KG1 (cell line): ENCODE data around the gene KIRREL3.

ENCODE experiments used
- DNase-seq: peaks from one replicate; lab custom pipeline; 2025; lab: John Stamatoyannopoulos, UW

Gene KIRREL3

DNA sequence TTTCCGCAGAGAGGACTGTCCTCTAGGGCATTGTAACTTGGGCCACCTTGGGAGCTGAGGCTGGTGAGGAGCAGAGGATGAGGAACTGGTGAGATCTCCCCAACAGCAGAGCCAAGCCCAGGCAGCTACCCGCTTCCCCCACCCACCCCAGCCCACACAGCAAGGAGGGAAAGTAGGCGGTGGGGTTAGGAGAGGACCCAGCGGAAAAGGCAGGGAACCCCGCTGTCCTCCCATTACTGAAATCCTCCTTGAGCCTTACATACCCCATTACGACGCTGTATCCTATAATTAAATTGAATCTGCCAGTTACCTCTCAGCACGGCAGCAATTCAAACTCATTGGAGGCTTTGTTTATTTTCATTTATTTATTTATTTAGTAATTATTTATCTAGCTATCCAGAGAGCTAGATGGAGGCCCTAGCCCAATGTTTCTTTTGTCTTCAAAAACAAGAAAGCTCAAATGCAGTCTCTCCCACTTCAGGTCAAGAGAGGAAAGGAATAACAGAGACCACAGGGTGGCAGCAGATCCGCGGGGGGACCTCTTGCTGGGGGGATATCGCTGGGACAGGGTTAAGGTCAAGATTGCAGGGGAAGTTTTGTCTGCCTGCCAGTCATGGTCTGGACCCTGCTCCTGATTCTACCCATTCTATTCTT lies 427.1 kb downstream of the KIRREL3 start:
- DNase-seq, result no peak

DNA sequence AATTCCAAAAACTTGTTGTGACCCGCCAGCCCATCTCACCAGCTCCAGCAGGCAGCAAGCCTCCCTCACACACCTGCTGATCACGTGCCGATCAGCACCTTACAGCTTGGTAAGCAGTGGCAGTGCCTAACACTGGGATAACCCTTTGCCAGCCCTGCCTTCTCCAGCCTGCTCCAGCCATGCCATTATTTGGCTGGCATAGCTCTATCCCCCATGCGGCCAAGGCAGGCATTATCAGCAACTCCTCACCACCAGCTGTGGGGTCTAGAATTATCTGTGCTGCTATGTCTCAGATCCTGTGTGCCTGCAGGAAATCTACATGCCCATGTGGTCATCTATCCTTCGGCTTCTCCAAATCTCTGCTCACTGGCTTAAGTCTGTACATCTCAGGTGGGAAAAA lies 430.1 kb downstream of the KIRREL3 start:
- DNase-seq, result no peak

DNA sequence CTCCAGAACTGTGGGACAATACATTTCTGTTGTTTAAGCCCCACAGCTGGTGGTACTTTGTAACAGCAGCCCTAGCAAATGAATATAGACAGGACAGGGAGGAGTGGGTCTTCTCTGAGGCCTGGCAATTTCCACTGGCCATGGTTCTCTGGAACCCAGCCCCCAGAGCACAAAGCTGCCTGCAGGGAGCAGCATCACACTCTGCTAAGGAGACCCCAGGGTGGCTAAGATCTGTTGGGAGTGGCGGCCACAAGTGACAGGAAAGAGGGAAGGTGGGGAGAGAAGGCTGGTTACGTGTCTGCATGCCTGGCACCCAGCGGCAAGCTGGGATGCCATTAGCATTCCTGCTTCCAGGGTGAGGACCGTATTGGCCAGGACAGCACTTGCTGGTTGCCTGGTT lies 433.2 kb downstream of the KIRREL3 start:
- no peak for DNase-seq

DNA sequence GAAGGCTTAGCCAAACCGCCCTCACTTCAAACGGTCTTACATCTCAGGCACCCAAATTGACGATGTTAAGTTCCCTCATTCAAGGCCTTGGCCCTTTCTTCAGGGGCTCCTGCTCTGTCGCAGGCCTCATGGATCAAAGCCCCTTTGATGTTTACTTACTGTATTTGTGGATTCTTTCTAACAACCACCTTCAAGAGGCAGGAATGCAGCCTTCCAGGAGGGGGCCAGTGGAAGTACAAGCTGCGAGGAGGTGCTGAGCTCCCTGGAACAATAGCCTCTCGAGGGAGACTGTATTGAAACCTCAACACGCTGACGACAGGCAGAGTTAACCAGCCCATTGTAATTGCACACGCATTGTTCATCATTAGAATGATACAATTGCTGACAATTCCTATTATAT lies 436.0 kb downstream of the KIRREL3 start:
- no peak for DNase-seq

DNA sequence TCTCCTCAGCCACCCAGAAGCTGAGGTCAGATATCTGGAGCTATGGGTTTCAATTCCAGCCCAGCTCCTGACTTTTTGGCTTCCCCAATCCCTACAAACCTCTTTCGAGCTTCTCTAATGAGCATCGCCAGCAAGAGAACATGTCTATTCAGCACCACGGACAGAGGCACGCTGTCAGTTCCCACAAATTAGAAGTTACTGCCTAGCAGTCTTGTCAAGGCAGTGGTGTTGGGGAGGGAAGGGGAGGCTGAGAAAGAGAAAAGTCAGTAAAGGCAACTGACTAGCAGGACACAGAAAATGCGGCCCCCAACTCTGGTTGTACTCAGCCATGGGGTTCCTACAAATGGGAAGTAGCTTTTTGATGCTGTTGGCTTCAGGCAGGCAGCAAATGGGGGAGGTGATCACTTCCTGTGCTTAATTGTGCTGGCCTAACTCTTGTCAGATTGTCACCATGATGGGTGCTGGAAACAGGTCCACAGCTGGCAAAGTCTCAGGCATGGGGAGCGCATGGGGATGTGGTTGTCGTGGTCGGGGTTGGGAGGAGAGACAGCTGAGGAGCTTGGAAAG lies 439.2 kb downstream of the KIRREL3 start:
- DNase-seq, result peak; percentile 53

DNA sequence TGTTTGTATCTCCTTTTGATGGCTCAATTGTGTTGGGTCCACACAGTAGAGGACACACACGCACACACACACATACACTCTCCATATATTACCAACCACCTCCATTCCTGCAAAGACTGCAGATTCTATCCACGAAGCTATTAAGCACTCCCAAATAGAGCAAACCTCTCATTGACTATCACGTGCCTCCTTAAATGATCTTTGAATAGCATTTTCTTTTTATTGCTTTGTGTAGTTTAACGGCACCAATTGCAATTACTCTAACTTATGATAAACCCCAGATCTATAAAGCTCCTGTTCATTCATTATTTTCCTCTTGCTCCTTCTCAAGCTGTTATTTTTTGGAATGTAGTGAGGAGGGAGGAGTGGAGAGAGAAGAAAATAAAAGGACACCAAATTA lies 440.3 kb downstream of the KIRREL3 start:
- no peak for DNase-seq

DNA sequence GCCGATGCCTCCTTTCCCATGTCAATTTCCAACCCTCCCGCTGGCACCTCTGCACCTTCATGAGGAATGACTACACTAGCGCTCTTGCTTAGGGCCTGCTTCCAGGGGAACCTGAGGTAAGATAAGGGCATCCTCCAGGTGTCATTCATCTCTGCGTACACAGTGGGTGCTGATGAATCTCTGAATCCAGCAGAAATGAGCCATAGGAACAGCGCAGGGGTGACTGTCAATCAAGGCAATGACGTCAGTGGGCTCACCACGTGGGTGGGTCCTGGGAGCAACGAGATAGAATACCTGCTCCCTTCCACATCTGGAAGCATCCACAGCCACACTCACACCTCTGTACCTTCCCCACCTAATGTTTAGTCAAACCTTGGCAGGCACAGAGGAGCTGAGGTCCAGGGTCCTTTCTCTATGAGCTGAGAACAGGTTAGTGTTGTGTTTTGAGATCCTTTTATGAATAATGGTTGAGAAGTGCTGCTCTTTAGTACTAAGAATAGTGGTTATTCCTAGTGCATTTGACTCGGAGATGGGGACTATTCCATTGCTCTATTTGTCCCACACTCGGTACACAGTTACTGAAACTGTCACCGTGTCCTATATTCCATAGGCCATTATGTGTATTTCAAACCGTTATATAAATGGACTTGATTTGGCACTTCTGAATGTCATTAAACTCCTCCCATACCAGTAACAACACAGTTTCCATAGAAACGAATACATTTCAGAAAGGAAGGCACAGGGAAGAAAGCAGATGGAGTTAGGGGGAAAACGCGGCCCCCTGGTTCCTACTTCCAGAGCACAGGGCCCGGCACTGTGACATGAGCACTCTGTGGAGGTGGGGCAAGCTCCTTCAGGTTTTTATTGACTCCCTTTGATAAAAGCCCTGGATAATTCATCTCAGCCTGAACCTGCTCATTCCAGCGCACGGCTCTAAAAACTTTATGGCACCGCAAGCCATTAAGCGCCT lies 451.7 kb downstream of the KIRREL3 start:
- no peak for DNase-seq

DNA sequence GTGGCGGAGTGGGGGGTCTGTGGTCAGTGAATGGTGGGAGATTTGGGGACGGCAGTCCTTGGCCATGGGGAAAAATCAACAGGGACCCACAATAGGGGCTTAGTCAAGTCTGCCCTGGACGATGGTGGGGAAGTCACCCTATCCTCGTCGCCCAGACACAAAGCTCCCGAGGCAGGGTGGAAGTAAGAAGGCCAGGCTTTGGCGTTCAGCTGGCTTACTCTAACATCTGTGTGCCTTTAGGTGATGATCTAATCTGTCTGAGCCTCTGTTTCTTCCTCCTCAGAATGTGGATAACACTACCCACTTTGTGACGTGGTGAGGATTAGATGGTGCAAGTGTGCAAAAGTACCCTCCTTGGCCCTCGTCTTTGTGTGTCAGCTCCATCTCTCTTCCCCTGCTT lies 452.9 kb downstream of the KIRREL3 start:
- DNase-seq, result no peak

DNA sequence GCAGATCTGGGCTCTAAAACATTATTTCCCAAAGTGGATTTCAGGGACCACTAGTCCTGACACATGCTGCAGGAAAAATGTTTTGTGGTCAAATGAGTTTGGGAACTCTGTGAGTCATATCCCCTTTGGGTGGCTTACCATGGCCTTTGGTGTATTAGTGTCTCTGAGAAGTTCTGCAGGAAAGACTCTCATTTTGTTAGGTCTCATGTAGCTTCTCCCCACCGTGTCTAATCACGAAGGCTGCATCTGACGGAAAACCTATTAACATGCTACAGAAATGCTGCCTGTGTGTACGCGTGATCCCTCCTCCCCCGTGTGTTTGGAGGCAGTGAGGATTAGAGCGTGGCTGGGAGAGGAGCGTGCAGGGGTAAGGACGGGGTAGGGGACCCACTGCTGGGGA lies 453.4 kb downstream of the KIRREL3 start:
- no peak for DNase-seq

DNA sequence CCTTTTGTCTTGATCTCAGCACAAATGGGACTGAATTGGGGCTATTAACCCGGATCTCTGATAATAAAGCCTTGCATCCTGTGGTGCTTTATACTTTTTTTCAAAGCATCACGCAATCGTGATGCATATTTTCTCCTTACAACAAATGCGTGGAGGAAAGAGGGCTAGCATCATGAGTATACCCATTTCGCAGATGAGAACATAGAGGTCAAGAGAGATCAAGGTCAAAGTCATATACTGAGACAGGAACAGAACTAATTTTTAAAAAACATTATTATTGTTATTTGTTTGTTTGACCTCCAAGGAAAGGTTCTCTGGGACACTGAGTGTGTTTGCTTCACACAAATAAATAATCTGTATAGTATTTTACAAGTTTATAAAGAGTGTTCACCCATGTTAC lies 453.9 kb downstream of the KIRREL3 start:
- DNase-seq, result no peak

DNA sequence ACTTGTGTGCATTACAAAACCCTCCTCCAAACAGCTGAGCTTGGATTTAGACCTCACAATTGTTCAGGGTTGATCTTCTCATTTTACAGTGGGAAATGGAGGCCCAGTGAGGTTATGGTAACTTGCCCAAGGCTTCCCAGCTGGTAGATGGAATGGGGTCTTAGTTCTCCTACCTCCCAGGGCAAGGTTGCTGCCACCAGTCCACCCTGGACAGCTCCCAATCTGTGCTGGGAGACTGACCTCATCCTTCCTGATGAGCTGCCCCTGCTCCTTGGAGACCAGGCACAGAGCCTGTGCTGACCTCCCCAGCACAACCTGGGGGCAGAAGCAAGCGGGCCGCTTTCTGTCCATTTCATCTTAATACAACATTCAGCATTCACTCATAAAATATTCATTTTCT lies 454.4 kb downstream of the KIRREL3 start:
- no peak for DNase-seq

DNA sequence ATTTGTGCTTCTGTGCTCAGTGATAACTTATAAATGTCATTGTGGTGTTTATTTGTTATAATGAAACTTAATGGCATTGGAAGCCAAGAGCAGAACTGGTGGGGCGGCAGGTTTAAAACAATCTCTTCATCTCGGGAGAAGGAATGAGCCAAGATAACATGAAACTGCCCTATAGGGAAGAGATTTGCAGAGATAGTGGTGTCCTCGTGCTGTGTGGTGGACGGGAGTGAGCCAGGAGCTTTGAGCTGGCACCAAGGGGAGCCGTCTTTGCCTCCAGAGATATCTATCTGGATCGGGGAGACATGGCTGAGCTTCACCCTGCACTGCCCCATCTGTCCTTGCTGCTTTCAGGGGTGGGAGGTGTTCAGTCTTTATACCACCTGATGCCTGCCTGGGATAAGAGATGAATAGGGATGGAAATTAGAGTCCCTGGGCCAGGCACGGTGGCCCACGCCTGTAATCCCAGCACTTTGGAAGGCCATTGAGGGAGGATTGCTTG lies 455.5 kb downstream of the KIRREL3 start:
- DNase-seq, result no peak

DNA sequence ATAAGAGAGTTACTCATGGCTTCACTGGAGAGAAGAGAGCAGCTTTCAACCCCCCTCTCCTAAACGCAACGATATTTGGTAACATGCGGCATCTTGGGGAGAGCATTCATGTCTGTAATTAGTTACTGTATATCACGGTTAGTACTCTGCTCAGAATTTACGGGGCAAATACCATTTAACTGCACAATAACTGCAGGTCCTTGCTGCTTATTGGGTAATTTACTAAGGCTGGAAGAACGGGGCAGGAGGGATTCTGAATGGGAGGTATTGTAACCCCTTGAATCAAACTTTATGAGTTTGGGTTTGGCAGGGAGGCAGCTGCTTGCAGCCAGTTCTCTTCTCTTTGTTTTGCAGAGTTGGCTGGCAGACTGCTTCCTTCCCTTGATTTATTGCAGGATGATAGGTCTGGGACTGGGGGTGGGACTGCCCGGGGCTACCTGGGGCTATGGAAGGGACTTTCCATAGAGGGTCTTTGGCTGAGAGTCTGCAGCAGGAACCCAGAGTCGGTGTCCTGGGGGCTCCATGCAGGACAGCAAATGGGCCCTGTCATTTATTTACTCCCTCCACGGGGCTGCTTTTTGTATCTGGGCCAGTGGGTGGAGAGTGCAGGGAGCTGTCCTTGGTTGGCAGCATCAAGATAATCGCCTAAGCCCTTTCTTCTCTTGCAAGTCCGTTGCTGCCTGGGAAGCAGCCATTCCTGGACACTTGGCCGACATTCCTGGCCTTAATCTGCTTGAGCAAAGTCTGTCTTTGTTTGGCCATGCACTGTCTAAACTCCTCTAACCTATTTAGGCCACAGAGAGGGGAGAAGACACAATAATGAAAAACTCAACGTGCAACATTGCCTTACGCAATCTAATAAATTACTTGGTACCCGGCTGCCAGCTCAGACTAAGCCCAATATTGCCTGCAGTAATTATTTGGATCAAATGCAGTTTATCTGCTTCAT lies 456.2 kb downstream of the KIRREL3 start:
- no peak for DNase-seq

DNA sequence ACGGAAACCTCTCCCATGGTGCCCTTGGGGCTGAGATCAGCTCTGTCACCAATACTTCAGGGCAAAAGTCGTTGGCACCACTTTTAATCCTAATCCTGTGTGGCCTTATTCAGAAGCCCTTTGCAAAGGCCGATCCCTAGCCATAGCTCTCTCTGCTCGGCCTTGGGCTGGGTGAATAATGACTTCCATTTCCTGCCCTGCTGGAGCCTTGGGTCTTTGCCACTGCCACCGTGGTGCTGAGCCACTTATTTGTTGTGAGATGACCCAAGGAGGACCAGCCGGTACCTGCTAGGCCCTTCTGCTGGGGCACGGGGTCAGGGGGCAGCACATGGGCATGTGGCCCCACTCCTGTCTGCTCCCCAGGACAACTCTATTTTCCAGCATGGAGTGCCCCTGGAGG lies 456.9 kb downstream of the KIRREL3 start:
- DNase-seq, result no peak

DNA sequence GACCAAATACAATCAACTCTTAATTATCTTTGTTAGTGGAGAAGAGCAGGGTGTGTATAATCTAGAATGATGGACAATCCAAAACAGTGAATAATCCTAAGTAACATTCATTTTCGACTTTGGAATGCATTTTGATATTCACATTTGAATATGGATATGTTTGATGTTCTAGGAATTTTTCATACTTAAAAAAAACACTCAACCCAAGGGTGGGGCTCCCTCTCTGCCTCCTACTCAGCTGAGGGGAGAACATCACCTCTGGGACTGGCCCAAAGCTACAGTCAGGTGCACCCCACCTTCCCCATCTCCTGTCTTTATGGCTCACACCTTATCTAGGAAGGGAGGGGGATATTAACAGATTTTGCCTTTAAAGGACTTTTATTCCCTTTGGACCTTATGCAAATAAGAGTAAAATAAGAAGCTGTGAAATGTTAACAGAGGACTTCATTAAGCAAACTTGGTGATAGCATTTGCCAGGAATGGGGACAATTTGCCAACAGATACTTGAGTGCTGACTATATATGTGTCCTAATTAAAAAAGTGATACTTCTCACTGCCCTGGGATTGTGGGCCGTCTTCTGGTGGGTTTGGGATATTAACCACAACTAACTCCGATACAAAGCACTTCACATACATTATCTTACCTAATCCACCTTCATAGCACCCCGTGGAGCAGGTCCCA lies 458.1 kb downstream of the KIRREL3 start:
- no peak for DNase-seq

DNA sequence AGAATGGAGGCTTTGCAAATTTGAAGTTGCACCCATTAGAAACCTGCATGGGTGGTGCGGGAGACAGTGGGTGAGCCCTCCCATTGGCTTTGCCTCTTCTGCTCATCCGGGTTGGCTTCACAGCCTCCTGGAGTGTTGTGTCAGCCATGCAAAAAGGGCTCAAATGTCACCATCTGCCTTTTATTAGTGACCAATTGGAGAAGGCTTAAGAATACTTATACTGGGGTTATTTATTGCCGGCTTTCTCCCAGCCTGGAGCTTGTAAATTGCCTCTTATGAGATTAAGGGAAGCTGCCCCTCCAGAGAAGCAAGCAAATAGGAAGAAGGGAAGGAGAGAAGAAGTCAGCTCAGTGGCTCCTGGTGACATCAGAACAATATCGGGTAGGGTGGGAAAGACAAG lies 462.5 kb downstream of the KIRREL3 start:
- no peak for DNase-seq

DNA sequence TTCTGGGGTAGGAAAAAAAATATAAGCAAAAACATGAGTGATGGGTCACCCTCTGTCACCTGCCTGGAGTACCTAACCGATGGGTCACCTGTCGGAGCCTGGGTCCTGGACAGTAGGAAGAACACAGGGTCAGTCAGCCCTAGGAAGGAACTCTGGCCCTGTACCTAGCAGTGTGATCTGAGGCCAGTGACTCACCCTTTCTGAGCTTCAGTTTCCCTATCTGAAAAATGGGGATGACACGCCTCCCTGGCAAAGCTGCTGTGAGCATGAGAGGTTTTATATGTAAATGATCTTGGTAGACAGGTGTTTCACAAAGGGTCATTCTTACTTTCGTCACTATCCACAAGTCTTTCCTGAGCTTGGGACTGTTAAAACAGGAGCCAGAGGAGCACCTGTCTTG lies 463.1 kb downstream of the KIRREL3 start:
- DNase-seq, result no peak

DNA sequence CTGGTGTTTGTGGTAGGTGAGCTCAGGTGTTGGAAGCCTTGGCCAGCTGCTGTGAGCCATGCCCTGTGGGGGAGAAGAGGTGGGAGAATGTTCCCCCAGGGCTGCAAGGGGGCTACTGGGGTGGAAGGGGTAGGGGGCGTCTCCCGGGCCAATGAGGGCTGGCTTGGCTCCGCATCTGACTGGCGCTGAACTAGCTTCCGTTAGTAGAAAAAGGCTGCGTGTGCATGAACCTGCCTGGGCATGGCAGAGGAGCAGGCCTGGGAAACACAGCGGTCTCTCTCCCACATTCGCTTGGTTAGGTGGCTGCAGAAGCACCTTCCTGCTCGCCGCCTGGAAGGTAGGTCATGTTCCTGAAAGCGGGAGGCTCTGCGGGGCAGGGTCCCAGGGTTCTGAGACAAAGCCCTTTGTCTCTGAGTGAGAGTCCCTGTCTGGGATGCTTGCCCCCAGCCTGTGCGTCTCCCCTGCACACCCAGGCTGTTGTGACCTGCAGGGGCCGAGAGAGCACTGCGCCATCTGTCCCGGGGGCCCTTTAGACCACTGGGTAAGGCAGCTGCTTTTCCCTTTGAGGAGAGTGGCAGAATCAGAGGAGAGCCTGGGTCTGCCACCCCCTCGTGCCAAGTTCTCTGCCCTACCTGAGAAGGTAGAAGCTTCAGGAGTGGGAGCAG lies 466.3 kb downstream of the KIRREL3 start:
- no peak for DNase-seq

DNA sequence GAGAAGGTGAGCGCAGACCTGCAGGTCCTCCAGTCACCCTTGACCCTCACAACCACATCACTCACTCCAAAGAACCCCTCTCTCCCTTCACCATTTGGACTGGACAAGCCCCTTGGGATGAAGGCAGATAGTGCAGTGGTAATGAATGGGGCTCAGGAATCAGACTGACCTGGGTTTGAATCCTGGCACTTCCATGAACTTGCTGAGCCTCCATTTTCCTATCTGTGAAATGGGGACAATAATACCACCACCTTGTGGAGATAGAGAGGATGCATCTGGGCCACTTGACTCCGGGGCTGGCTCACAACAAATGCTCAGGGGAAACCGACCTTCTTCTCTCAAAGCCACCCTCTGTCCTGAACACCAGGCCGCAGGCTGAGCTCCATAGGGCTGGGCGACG lies 467.0 kb downstream of the KIRREL3 start:
- DNase-seq, result no peak

DNA sequence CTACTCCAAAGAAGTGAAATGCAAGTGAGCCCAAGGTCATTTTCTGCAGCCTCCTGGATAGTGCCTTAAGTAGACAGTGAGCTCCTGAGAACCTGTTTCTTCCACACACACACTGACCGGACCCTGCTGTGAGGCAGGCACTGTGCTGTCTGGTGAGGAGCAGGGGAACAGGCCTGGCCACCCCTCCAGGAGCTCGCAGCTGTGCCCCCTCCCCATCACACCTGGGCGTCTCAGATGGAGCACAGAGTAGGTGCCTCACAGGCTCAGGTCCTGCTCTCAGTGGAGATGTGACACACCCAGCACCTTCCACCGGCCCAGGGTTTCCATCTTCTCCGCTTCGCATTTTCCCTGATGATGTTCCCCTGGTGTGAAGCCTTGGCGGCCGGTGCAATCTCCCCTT lies 470.2 kb downstream of the KIRREL3 start:
- DNase-seq, result no peak

DNA sequence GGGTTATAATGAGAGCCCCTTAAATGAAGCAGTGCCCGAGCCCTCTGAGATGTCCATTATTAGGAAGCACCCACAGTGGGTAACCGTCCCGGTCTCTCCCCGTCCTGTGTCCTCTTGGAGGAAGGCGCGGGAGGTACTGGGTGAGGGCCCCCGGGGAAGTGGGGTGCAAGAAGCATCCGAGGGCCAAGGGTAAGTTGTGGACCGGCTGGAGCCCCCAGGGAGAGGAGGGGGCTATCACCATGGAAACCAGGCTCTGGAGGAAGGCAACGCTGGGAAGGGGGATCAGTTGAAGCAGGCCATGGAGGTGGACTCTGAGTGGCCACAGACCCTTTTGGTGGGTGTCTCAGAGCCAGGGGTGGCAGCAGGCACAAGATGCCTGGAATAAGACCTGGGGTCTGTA lies 471.5 kb downstream of the KIRREL3 start:
- no peak for DNase-seq
